Testis (tissue), 3 donors: ENCODE measurements around the gene PLPP2. TPM values are rescaled to one million over a fixed set of nuclear protein-coding genes. Genes with fewer than 3 reads are reported as not detected.
"Not testable (repeated sequence)": the region's sequence is repeated elsewhere in the genome, so short reads cannot be mapped to it uniquely, and the experiment has no call there.

Experiments
- DNase-seq: peaks from one replicate; pipeline ENCODE4 v3.0.0-alpha.2; 2019
- H3K27ac ChIP-seq, 2 donors: fragments of 200-600 bp; sonication (generic); one replicate each; pipeline ENCODE4 v1.5.1; 2019
- H3K27me3 ChIP-seq: fragments of 200-600 bp; sonication (generic); one replicate; pipeline ENCODE4 v1.5.1; 2019
- H3K36me3 ChIP-seq: fragments of 200-600 bp; sonication (generic); one replicate; pipeline ENCODE4 v1.5.1; 2017; ENCODE audit warnings: low read depth; ENCODE audit errors: missing control alignments
- H3K4me1 ChIP-seq: fragments of 200-600 bp; sonication (generic); one replicate; pipeline ENCODE4 v1.5.1; 2019
- H3K4me3 ChIP-seq, 2 donors: fragments of 200-600 bp; sonication (generic); one replicate each; pipeline ENCODE4 v1.5.1; 2017 to 2019
- H3K9me3 ChIP-seq: fragments of 200-600 bp; sonication (generic); one replicate; pipeline ENCODE4 v1.5.1; 2017
- POLR2A ChIP-seq: fragments of 450-650 bp; IDR thresholded peaks from one replicate; pipeline ENCODE4 v1.6.1; 2017; ENCODE audit warnings: antibody characterized with exemption, mild to moderate bottlenecking, moderate library complexity
- whole genome bisulfite sequencing, 2 donors: methylation state at CpG; one replicate each; pipeline ENCODE4 v1.1.5; 2018; 5-methylcytosine and 5-hydroxymethylcytosine counted together
- intact Hi-C: fragments of 100-400 bp; cut with DNase I; formaldehyde crosslinking; loops from one replicate; pipeline ENCODE4 v1.15.1; 2023; ENCODE audit warnings: low total_unique reads
- polyA plus RNA-seq: library from polyadenylated mRNA; stranded (reverse); fragments of 350-450 nt; fragmentation: Illumina TruSeq; extraction: RNeasy Lipid Tissue Mini Kit (QIAGEN cat#74804); gene quantifications from one replicate; pipeline ENCODE4 v1.2.3, GENCODE V29; 2014; ENCODE audit warnings: low read depth, low replicate concordance; ENCODE audit not compliant: insufficient read depth
- total RNA-seq, 2 donors: library from RNA; depleted of rRNA; stranded (reverse); fragments of >200 nt; gene quantifications; one replicate each; pipeline ENCODE4 v1.2.3, GENCODE V29; 2016
- TF ChIP-seq, protein P1 (sequence below), 3 experiments: fragments of 450-650 bp in 2 of 3; fragments of 200-600 bp in 1 of 3; sonication (generic) in 1 of 3; IDR thresholded peaks; one replicate each; pipeline ENCODE4 v1.5.1; 2016 to 2019; ENCODE audit warnings: antibody characterized with exemption in 3 of 3, mild to moderate bottlenecking in 2 of 3, moderate library complexity in 1 of 3

Gene PLPP2
- total and polyA plus RNA-seq, 3 donors from 2014 or later: 12.0 to 21.4 (median 18.1) TPM

DNA sequence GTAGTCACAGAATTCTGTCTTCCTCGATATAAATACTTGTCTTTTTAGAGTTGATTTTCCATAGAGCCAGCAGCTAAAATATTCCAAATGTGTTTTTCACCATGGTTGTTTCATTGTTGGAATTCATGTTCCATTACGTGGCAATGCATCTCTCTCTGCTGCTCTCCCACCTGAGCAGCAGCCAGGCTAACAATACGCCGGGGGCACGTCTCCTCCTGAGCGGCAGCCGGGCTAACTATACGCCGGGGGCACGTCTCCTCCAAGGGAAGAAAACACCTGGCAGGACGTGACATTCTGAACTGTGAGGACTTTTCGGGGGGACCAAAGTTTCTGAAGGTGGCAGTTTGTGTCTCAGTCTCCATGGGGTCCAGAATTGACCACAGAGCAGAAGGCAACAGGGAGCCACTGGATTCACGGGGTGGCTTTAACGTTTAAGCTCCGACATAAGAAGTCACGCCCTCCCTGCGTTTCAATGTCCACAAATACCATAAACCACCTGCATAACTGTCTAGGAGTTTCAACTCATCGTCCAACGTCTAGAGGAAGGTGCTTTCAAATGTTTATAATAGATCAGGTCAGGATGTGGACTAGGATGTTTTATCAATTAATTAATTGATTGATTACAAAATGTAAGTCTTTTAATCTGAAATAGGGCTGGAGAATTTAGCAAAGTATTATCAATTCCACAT is 15.1 kb downstream of the PLPP2 start:
- H3K36me3 ChIP-seq: no peaks in the 10 kb centered on the region
- no peak overlapping the region for H3K27ac ChIP-seq
- no peak overlapping the region for H3K4me3 ChIP-seq
- no peak for DNase-seq
- no peaks in the 10 kb centered on the region for H3K9me3 ChIP-seq
- TF ChIP-seq, protein P1, sequence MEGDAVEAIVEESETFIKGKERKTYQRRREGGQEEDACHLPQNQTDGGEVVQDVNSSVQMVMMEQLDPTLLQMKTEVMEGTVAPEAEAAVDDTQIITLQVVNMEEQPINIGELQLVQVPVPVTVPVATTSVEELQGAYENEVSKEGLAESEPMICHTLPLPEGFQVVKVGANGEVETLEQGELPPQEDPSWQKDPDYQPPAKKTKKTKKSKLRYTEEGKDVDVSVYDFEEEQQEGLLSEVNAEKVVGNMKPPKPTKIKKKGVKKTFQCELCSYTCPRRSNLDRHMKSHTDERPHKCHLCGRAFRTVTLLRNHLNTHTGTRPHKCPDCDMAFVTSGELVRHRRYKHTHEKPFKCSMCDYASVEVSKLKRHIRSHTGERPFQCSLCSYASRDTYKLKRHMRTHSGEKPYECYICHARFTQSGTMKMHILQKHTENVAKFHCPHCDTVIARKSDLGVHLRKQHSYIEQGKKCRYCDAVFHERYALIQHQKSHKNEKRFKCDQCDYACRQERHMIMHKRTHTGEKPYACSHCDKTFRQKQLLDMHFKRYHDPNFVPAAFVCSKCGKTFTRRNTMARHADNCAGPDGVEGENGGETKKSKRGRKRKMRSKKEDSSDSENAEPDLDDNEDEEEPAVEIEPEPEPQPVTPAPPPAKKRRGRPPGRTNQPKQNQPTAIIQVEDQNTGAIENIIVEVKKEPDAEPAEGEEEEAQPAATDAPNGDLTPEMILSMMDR (IDR thresholded peaks at IDR 0.05): no peak
- TF ChIP-seq POLR2A: no peak
- H3K27me3 ChIP-seq: no peaks in the 10 kb centered on the region
- intact Hi-C loops: no loop called here
- H3K4me1 ChIP-seq: no peaks in the 10 kb centered on the region
- WGBS, 2 donors: 87 to 88% methylated on average over 18 to 19 of the region's 19 CpGs

DNA sequence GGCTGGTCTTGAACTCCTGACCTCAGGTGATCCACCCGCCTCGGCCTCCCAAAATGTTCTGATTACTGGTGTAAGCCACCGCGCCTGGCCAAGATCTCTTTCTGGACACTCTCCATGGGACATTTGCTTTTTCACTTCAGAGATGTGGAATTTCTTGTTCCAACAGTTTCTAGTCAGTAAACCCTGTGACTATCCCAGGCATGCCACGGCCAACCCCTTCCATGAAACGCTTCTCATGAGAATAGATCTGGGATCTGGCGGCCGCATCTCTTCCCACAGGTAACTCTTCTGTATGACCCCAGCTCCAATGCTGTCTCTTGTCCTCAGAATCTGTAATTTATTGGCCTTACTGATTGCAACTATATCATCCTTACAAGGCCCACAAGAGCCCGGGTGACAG is 16.2 kb downstream of the PLPP2 start:
- TF ChIP-seq, protein P1 (IDR thresholded peaks at IDR 0.05): no peak
- TF ChIP-seq POLR2A: no peak
- Histone ChIP-seq H3K27ac (no peak overlapping the region), H3K27me3 (no peaks in the 10 kb centered on the region), H3K9me3 (no peaks in the 10 kb centered on the region), H3K4me3 (no peak overlapping the region), H3K36me3 (no peaks in the 10 kb centered on the region), H3K4me1 (no peaks in the 10 kb centered on the region)
- 91 to 94% methylated on average over 8 to 9 of the region's 9 CpGs for WGBS, 2 donors
- DNase-seq: no peak
- intact Hi-C loops: no loop called here

DNA sequence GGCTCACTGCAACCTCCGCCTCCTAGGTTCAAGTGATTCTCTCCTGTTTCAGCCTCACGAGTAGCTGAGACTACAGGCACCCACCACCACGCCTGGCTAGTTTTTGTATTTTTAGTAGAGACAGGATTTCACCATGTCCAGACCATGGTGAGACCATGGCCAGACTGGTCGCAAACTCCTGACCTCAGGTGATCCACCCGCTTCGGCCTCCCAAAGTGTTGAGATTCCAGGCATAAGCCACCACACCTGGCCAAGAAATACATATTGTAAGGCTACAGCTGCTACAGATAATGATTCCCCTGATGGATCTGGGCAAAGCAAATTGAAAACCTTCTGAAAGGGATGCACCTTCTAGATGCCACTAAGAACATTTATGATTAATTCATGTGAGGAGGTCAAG is 17.8 kb downstream of the PLPP2 start:
- 87 to 93% methylated on average over 6 of the region's 6 CpGs for WGBS, 2 donors
- TF ChIP-seq, protein P1 (IDR thresholded peaks at IDR 0.05): no peak
- no peak for TF ChIP-seq POLR2A
- H3K4me3 ChIP-seq: no peak overlapping the region

DNA sequence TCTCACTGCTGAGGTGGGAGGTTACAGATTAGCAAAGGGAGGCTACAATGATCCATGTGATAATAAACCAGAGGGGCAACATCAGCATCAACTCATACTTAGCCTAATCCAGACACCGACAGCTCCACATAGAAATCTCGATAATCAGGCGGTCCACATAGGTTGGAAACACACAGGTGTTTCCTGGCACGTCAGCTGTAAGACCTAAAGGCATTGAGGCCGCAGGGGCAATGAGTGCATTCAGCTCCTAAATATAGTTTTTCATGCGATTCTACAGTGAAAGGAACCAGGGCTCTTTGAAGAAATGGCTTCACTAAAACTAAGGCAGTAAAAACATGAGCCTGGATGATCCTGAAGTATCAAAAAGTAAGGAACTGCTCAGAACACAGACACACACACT is 19.3 kb downstream of the PLPP2 start:
- DNase-seq: no peak
- no peaks in the 10 kb centered on the region for H3K9me3 ChIP-seq
- no peak overlapping the region for H3K4me3 ChIP-seq
- H3K27ac ChIP-seq: no peak overlapping the region
- 84 to 87% methylated on average over 6 of the region's 6 CpGs for WGBS, 2 donors
- TF ChIP-seq, protein P1 (IDR thresholded peaks at IDR 0.05): no peak
- TF ChIP-seq POLR2A: no peak
- H3K4me1 ChIP-seq: no peaks in the 10 kb centered on the region
- intact Hi-C loops: no loop called here
- no peaks in the 10 kb centered on the region for H3K27me3 ChIP-seq
- no peaks in the 10 kb centered on the region for H3K36me3 ChIP-seq

More for the DNA sequence above, 17.8 kb downstream of the PLPP2 start:
- Histone ChIP-seq H3K4me1 (no peaks in the 10 kb centered on the region), H3K27ac (no peak overlapping the region), H3K36me3 (no peaks in the 10 kb centered on the region), H3K9me3 (no peaks in the 10 kb centered on the region), H3K27me3 (no peaks in the 10 kb centered on the region)
- no peak for DNase-seq
- intact Hi-C loops: no loop called here

DNA sequence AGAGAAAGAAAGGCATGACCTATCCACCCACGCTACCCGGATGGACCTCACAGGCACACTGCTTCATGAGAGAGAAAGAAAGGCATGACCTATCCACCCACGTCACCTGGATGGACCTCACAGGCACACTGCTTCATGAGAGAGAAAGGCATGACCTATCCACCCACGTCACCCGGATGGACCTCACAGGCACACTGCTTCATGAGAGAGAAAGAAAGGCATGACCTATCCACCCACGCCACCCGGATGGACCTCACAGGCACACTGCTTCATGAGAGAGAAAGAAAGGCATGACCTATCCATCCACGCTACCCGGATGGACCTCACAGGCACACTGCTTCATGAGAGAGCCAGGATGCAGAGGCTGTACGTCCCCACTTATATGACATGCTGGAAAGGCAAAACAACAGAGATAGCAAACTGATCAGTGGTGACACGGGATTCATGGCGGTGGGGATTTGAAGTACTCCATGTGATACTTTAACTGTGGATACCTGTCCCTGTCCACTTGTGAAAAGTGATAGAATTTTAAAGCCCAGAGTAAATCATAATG is 20.4 kb downstream of the PLPP2 start:
- 75 to 84% methylated on average over 5 to 10 of the region's 12 CpGs for WGBS, 2 donors
- not testable (repeated sequence) for H3K27me3 ChIP-seq, H3K27ac ChIP-seq

More for the DNA sequence above, 20.4 kb downstream of the PLPP2 start:
- H3K9me3 ChIP-seq, H3K4me3 ChIP-seq, H3K36me3 ChIP-seq, intact Hi-C loops, DNase-seq, H3K4me1 ChIP-seq: not testable (repeated sequence)
